ENCODE measurements around the gene HPGD.

HPGD gene

GRCh38 chr4:174522183-174523024 is at the start of gene HPGD:
Gene HPGD, minus strand, starts transcription at chr4:174522488. Its CDS starts 37 bp downstream, at chr4:174522451.
- peak; percentile 34 to 44 for DNase-seq

DNA sequence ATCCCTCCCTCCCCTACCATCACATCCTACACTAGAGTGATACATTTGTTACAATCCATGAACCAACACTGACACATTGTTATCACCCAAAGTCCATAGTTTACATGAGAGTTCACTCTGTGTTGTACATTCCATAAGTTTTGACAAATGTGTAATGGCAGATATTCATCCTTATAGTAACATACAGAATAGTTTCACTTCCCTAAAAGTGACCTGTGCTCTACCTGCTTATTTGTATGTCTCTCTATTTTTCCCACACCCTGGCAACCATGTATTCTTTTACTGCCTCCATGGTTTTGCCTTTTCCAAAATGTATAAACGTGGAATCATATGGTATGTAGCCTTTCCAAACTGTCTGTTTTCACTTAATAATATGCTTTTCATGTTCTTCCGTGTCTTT is 42.2 kb upstream of the HPGD start:
- no peak for DNase-seq

DNA sequence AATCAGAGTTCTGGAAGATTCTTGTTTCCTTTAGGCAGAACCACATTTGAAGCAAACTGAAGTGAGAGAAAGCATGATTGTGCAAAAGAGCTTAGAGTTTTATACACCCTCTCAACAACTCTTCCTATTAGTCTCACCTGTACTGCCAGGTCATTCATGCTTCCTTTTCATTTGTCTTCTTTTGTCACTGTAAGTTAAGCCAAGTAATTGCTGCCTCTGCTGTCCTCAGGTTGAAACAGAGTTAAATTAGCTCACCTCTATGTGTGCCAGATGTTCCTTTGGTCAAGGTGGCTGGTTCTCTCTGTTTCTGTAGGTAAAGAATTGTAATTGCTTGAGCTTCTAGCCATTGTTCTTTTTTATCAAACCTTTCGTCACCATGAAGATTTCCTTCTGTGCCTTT is 41.1 kb upstream of the HPGD start:
- DNase-seq: no peak

DNA sequence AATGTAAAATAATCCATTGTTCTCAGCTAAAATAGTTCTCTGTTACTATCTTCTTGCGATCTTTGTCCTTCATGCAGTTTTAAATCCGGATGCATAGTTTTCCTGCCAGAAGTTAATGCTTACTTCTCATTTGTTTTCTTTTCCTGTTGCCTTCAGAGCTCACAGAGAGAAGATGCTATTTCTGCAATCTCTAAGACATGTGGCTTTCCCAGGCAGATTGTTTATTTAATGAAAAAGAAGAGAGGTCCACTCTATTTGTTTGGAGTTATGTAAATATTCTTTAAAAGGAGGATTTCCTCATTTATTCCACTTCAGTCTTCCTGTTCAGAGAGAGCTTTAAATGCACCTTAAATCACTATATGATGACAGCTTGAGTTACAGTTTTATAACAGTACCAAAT is 39.3 kb upstream of the HPGD start:
- DNase-seq: no peak

- DNase-seq: no peak
Observed at GRCh38 chr4:174559894-174560293, 37.6 kb upstream of the HPGD start.

- DNase-seq: no peak
Observed at GRCh38 chr4:174555789-174556630, 33.7 kb upstream of the HPGD start.

- DNase-seq: no peak
Observed at GRCh38 chr4:174554231-174554728, 32.0 kb upstream of the HPGD start.

DNA sequence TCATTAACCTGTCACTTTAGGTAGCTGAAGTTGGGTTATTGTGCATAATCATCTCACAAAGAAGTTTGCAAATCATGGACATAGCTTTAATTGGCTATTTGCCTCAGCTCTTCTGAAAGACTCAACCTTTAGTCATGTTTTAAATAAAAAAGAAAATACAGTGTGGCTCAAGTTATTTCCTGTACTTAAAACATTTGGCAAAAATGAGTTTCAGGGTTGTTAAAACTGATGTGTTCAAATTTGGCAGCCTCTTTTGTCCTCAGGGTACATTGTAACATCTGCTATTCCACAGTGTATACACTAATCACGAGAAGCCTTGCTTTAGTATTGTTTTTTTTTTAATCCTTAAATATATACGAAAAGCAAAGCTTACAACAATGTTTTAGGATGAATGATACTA is 31.5 kb upstream of the HPGD start:
- no peak for DNase-seq

DNA sequence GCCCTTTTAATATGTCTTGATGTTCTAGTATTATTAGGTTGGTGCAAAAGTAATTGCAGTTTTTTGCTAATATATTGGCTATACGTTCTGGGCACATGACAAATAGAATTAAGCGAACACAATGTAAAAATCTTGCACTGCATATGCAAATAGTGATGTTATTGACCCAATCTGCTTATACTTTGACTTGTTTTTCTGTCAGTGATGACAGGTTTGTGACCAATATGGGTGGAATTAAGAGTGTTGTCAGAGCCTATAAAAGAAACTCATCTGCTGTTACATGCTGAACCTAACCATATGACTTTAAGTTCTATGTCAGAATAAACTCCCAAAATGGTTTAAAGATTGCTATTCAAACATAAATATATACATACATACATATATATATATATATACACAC is 30.7 kb upstream of the HPGD start:
- DNase-seq: no peak

DNA sequence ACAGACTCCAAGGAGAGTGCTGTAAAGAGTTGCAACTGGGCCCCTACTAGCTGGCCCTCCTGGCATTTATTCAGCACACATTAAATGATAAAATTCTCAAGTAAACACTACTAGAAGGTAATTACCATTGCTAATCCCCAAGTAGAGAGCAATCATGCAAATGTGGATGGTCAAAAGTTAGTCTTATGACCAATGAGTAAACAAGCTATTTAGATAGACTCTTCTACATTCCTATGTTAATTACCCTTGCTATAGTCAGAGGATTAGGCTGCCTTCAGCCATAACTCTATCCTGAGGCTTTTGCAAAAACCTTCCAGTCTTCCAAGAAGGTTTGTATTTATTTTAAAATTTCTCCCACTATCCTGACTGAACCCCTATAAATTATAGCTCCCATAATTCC is 28.3 kb upstream of the HPGD start:
- DNase-seq: no peak

DNA sequence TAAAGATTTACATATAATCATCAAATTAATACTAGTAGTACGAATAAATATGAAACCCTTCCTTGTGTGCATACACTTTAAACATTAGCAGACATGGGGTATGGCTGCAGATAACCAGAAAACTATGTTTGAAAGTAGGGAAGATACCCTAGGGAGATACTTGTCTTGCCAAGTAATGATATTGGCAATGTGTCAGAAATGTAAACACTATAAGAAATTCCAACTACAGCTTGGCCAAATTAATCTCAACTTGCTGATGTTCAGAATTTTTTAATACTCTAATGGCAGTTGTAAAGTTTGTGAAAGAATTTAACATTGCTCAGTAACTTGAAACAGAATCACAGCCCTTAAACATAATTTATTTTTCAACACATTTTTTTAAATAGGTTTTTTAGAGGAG is 27.4 kb upstream of the HPGD start:
- DNase-seq: no peak

DNA sequence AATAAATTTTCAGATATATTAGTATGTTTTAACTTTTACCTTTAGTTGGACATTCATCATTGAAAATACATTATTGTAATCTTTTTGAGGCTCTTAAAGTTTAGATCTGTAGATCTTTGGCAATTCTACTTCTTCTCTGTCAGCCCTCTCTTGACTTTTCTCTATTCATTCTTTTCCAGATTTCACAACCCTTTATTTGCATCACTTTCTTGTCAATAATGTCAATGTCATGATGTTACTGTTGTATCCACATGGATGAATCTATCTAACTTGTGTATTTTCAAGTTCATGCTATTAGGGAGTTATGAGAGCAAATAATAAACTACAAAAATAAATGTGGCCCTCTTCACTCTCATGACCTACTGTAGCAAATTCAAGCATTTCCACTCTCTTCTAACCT is 23.0 kb upstream of the HPGD start:
- DNase-seq: no peak

- DNase-seq: no peak
Observed at GRCh38 chr4:174544496-174544895, 22.2 kb upstream of the HPGD start.

DNA sequence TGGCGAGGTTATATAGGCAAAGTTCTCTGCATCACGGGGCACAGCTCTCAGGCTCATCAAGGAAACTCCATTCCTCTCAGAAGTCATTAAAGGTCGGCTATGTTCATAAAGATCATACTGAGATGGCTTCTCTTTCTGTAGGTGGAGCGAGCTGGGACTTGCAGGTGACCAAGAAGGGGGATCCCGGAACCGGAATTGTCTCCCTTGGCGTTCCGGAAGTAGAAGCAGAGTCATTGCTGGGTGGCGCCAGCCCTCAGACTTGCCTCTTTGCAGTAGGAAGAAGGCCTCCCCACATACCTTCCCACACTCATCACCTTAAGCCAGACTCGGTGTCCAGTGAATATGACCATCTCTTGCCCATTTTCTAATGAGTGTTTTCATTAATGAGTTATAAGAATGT is 17.9 kb upstream of the HPGD start:
- DNase-seq: no peak

DNA sequence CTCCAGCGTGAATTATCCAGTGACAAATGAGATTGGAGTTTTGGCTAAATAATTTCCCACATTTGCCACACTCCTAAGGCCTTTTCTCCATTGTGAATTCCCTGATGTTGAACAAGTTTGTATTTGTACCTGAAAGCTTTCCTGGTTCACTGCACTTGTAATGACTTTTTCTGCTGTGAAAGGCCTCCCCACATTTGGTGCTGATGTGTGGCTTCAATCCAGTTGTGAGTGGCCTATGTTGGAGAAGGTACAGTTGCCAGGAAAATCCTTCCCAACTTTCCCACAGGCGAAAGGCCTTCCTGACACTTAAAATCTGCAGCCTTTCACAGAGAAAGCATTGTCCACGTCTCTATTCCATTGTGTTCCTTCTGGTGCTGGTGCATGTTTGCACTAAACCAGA is 17.3 kb upstream of the HPGD start:
- no peak for DNase-seq

DNA sequence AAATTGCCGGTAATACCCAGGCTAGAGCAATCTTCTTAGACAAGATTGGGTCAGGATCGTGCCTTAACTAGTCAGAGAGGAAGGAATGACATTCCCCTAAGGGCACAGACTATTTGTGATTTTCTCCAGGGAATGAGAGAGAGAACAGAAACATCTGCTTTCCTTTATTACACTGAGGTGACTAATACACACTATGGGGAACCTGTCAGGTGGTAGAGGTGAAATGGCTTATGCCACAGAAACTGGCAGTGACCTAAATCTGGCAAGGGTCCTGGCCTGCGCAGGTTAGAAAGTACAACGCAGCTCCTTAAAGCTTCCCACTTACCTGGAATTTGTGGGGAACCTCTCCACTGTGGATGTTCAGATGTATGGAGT is 16.6 kb upstream of the HPGD start:
- no peak for DNase-seq

DNA sequence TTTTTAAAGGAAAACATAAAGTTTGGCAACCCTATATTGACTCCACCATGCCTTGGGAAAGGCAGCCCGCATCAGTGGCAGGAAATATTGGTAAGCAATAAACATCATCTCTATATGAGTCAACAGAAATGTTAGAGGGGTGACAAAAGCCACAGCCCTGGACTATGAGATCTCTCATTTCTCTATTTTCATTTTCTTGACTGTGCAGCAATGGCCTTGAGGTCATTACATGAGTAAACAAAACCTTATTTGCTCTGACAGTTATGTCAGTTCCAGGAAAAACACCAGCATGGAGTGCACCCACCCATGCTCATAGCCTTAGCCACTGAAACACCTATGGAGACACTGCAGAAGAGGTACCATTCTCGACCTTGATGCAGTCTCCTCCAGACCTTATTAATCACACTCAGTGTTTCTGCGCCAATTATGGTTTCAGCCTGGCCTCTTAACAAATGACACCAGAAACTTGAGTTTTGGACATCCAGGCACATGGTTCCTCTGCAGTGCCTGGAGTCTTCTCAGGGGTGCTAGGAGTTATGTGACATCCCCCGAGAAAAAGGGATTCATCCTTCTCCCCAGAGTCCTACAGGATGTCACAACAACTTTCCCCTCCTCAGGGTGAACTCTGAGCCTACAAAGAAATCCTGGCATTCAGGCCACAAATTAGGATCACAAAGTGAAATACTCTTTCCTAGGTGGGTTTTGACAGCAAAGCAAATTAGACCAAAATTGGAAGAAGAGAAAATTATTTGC is 16.0 kb upstream of the HPGD start:
- DNase-seq: no peak

DNA sequence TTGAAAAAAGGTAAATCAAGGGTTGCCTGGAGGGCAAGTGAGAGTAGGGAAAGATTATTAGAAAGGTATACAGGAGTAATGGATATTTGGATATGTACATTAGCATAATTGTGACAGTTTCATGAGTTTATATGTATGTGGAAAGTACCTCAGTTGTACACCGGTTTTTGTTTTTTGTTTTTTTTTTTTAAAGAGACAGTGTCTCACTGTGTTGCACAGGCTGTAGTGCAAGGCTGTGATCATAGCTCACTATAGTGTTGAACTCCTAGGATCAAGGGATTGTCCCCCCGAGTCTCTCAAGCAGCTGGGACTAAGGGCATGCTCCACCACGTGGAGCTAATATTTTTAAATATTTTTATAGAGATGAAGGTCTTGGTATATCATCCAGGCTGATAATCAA is 15.3 kb upstream of the HPGD start:
- no peak for DNase-seq

GRCh38 chr4:174534461-174534860 is 12.2 kb upstream of the HPGD start:
- DNase-seq: no peak

DNA sequence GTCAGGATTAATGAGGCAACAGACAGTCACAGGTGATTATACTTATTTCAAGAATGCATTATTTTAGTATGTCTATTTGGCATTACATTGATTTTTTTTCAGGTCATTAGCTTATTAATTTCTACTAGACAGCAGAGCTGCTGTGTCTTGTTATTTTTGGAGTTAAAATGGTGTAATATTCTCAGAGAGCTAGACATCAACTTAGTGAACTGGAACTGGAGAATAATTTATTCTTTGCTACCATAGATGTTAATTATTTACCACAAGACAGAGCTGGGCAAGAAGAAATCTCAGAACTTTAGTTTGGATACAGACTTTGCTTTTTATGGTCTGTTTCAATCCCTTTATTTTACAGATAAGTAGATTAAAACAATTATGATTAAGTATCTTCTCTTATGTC is 10.2 kb upstream of the HPGD start:
- no peak for DNase-seq

DNA sequence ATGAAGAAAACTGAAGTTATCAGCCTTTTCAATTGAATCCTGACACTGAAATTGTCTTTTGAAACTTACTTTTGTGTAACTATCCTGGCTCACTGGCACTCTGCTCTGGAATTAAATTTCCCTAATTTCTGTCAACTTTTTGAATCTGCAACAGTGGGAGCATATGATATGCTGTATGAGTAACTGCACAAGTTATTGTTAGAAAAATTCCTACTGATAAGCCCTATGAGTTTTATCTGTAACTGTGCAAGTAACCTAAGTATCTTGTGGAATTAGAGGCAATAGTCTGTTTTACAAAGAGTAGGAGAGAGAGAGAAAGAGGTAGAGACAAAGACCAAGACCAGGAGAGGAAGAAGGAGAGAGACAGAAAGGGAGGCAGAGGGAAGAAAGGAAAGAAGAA is 9.2 kb upstream of the HPGD start:
- DNase-seq: no peak

GRCh38 chr4:174528226-174528625 is 5.9 kb upstream of the HPGD start:
- DNase-seq: no peak

GRCh38 chr4:174526731-174527130 is 4.4 kb upstream of the HPGD start:
- DNase-seq: no peak

All from activated CD4-positive, alpha-beta T cell treated with anti-CD3 and anti-CD28 coated beads for 4 hours (primary cell).